CD14-positive monocyte (primary cell): ENCODE results near the gene CREB3L4. TPM values are rescaled to one million over a fixed set of nuclear protein-coding genes. Genes with fewer than 3 reads are reported as not detected.

Source experiments
- DNase-seq, 3 donors: peaks; one replicate each; pipeline ENCODE4 v3.0.0-alpha.2; 2011 to 2022
- H2AFZ ChIP-seq: 2 replicates; pipeline ENCODE4 v1.6.0; 2012; ENCODE audit warnings: mild to moderate bottlenecking, low read depth, low read length, inconsistent platforms; ENCODE audit not compliant: insufficient read depth, poor library complexity, severe bottlenecking
- H3K27ac ChIP-seq, 2 donors: 1 replicate in 1 of 2; 2 replicates in 1 of 2; pipeline ENCODE4 v1.5.1; 2012 to 2013; ENCODE audit warnings: low read length in 2 of 2, control low read depth in 1 of 2, inconsistent platforms in 1 of 2, low read depth in 1 of 2, mild to moderate bottlenecking in 1 of 2
- H3K27me3 ChIP-seq, 2 donors: one replicate each; pipeline versions ENCODE4 v1.6.0 to v1.6.1; 2011 to 2013; ENCODE audit warnings: low read length in 2 of 2; ENCODE audit not compliant: control insufficient read depth in 2 of 2, insufficient read depth in 2 of 2
- H3K36me3 ChIP-seq, 2 donors: replicated peaks in 1 of 2; 1 replicate in 1 of 2; 2 replicates in 1 of 2; pipeline versions ENCODE4 v1.5.1 to v1.6.1; 2012 to 2013; ENCODE audit warnings: low read length in 2 of 2, control low read depth in 1 of 2, inconsistent platforms in 1 of 2, mild to moderate bottlenecking in 1 of 2; ENCODE audit not compliant: insufficient read depth in 2 of 2, control insufficient read depth in 1 of 2
- H3K4me1 ChIP-seq, 2 donors: 1 replicate in 1 of 2; 2 replicates in 1 of 2; pipeline versions ENCODE4 v1.5.1 to v1.6.1; 2012 to 2013; ENCODE audit warnings: low read length in 2 of 2, control low read depth in 1 of 2, inconsistent platforms in 1 of 2, mild to moderate bottlenecking in 1 of 2, moderate library complexity in 1 of 2; ENCODE audit not compliant: insufficient read depth in 2 of 2, control insufficient read depth in 1 of 2
- H3K4me2 ChIP-seq: replicated peaks from 2 replicates; pipeline ENCODE3; 2012; ENCODE audit warnings: low read length, moderate library complexity, mild to moderate bottlenecking; ENCODE audit not compliant: poor library complexity, severe bottlenecking; ENCODE audit errors: extremely low read depth
- H3K4me3 ChIP-seq, 3 experiments: fragments of 200-600 bp in 1 of 3; sonication (generic) in 1 of 3; replicated peaks in 1 of 3; 1 replicate in 2 of 3; 2 replicates in 1 of 3; pipeline ENCODE4 v1.5.1; 2011 to 2013; ENCODE audit warnings: low read length in 3 of 3, mild to moderate bottlenecking in 3 of 3, control low read depth in 2 of 3, low read depth in 2 of 3, inconsistent platforms in 1 of 3, moderate library complexity in 1 of 3
- H3K79me2 ChIP-seq: 2 replicates; pipeline ENCODE4 v1.6.0; 2012; ENCODE audit warnings: mild to moderate bottlenecking, control low read depth, inconsistent platforms, low read length, moderate library complexity; ENCODE audit not compliant: insufficient read depth
- H3K9ac ChIP-seq: 2 replicates; pipeline ENCODE4 v1.6.0; 2017; ENCODE audit warnings: low read length, mild to moderate bottlenecking; ENCODE audit not compliant: insufficient read depth, poor library complexity, severe bottlenecking
- H3K9me3 ChIP-seq, 2 donors: replicated peaks in 1 of 2; 1 replicate in 1 of 2; 2 replicates in 1 of 2; pipeline versions ENCODE4 v1.5.1 to v1.6.1; 2012 to 2013; ENCODE audit warnings: low read length in 2 of 2, control low read depth in 1 of 2; ENCODE audit not compliant: control insufficient read depth in 1 of 2, insufficient read depth in 1 of 2
- H4K20me1 ChIP-seq: 2 replicates; pipeline ENCODE4 v1.6.0; 2012; ENCODE audit warnings: mild to moderate bottlenecking, low read length, control low read depth, moderate library complexity; ENCODE audit not compliant: insufficient read depth
- H3K27ac Mint-ChIP-seq, 7 donors: one replicate each; pipeline ENCODE4 v1.8.0; 2020; ENCODE audit warnings: mild to moderate bottlenecking in 7 of 7, mixed read lengths in 7 of 7, moderate library complexity in 6 of 7, inconsistent platforms in 2 of 7
- H3K27me3 Mint-ChIP-seq, 3 donors: one replicate each; pipeline ENCODE4 v1.8.0; 2021 to 2022; ENCODE audit warnings: low read depth in 3 of 3, mild to moderate bottlenecking in 3 of 3, mixed read lengths in 3 of 3, moderate library complexity in 3 of 3, inconsistent platforms in 1 of 3
- H3K36me3 Mint-ChIP-seq, 2 donors: one replicate each; pipeline ENCODE4 v1.8.0; 2020; ENCODE audit warnings: mixed read lengths in 2 of 2, inconsistent platforms in 1 of 2, mild to moderate bottlenecking in 1 of 2
- H3K4me1 Mint-ChIP-seq: one replicate; pipeline ENCODE4 v1.8.0; 2020; ENCODE audit warnings: mild to moderate bottlenecking, mixed read lengths
- H3K4me3 Mint-ChIP-seq, 2 donors: one replicate each; pipeline ENCODE4 v1.8.0; 2020; ENCODE audit warnings: mild to moderate bottlenecking in 2 of 2, mixed read lengths in 2 of 2, moderate library complexity in 1 of 2
- H3K9me3 Mint-ChIP-seq, 7 donors: one replicate each; pipeline ENCODE4 v1.8.0; 2020 to 2022; ENCODE audit warnings: mixed read lengths in 7 of 7, mild to moderate bottlenecking in 6 of 7, moderate library complexity in 6 of 7, inconsistent platforms in 2 of 7
- CTCF ChIP-seq: fragments of 200-600 bp; IDR thresholded peaks from one replicate; pipeline ENCODE4 v1.8.0; 2022; ENCODE audit warnings: antibody characterized with exemption, mild to moderate bottlenecking
- WGBS: methylation state at CpG from one replicate; pipeline ENCODE4 v1.1.5; 2013; ENCODE audit warnings: missing lambda C conversion rate; ENCODE audit not compliant: insufficient coverage; 5-methylcytosine and 5-hydroxymethylcytosine counted together
- intact Hi-C, 2 donors: fragments of 100-400 bp; cut with micrococcal nuclease; formaldehyde crosslinking; loops; one replicate each; pipeline versions ENCODE4 v1.15.0 to v1.15.1; 2023
- polyA plus RNA-seq, 3 donors: library from polyadenylated mRNA; depleted of rRNA in 1 of 3; unstranded in 2 of 3; stranded (reverse) in 1 of 3; fragments of 300-500 nt in 2 of 3; fragments of >200 nt in 1 of 3; fragmentation: Illumina TruSeq in 2 of 3; gene quantifications; 1 replicate in 2 of 3; 2 replicates in 1 of 3; pipeline ENCODE4 v1.2.3, GENCODE V29; 2012 to 2021

The CREB3L4 gene
- polyA plus RNA-seq, 3 donors, result 5.0 to 7.6 (median 6.8) TPM

GRCh38 chr1:153990468-153991150, 22.9 kb downstream of the CREB3L4 start, which contains the start of gene RPS27:
Gene RPS27, plus strand, starts transcription at chr1:153990762. Its CDS starts 35 bp downstream, at chr1:153990797.
- H2AFZ ChIP-seq, result peak within 1 kb of the TSS; percentile 73
- intact Hi-C loops, result loop anchor here in 1 of 2 donors (5.0 kb wide), 1 partner anchor 282 kb away; the partner anchor contains the start of gene HAX1
- peaks cover 35% of the 10 kb centered on the region for H3K4me1 Mint-ChIP-seq

More at GRCh38 chr1:153990468-153991150, 22.9 kb downstream of the CREB3L4 start, which contains the start of gene RPS27:
- Histone ChIP-seq H4K20me1 (no peaks in the 10 kb centered on the region), H3K36me3 (peaks cover 15 to 40% of the 10 kb centered on the region in 2 donors), H3K9me3 (no peaks in the 10 kb centered on the region), H3K79me2 (peaks cover 20% of the 10 kb centered on the region), H3K4me3 (peak within 1 kb of the TSS; percentile 90 to 97 (median 95)), H3K27me3 (no peaks in the 10 kb centered on the region), H3K4me2 (peak within 1 kb of the TSS; percentile 88), H3K27ac (peak within 1 kb of the TSS; percentile 85 to 100), H3K9ac (peak within 1 kb of the TSS; percentile 97), H3K4me1 (peaks cover 29 to 43% of the 10 kb centered on the region in 2 donors)
- Mint-ChIP-seq H3K27ac (peak within 1 kb of the TSS; percentile 98 to 100 (median 100)), H3K36me3 (peaks cover 23 to 41% of the 10 kb centered on the region in 2 donors), H3K27me3 (peaks cover 0 to 2% (median 0%) of the 10 kb centered on the region in 3 donors), H3K9me3 (peaks cover 0 to 2% (median 0%) of the 10 kb centered on the region in 7 donors), H3K4me3 (peak within 1 kb of the TSS; percentile 91 to 97)
- no peak for TF ChIP-seq CTCF
- WGBS, result 0% methylated on average over 12 of the region's 36 CpGs
- peak; percentile 96 to 99 (median 99) for DNase-seq
